DMS 273 treated with DMSO at 0.1 percent for 48 hours (cell line): ENCODE measurements around the gene DOCK2.

ENCODE experiments used
- DNase-seq: peaks from one replicate; lab custom pipeline; 2025; lab: John Stamatoyannopoulos, UW

Gene DOCK2

DNA sequence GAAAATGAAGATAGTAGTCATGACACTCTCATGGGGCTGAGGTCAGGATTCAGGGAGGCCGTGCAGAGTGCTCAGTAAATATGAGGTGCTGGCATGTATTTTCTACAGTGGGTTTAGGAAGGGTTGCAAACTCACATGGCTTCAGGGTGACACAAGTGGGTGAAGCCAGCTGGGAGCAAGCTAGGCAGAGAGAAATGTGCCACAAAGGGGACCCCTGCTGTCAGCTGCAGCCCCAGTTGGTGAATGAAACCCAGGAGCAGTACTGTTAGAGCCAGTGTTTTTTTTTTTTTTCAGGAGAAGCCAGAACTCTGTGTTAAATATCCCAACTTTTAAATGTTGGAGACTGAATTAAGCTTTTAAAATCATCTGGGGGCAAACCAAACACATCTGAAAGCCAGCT lies 267.9 kb downstream of the DOCK2 start:
- no peak for DNase-seq

DNA sequence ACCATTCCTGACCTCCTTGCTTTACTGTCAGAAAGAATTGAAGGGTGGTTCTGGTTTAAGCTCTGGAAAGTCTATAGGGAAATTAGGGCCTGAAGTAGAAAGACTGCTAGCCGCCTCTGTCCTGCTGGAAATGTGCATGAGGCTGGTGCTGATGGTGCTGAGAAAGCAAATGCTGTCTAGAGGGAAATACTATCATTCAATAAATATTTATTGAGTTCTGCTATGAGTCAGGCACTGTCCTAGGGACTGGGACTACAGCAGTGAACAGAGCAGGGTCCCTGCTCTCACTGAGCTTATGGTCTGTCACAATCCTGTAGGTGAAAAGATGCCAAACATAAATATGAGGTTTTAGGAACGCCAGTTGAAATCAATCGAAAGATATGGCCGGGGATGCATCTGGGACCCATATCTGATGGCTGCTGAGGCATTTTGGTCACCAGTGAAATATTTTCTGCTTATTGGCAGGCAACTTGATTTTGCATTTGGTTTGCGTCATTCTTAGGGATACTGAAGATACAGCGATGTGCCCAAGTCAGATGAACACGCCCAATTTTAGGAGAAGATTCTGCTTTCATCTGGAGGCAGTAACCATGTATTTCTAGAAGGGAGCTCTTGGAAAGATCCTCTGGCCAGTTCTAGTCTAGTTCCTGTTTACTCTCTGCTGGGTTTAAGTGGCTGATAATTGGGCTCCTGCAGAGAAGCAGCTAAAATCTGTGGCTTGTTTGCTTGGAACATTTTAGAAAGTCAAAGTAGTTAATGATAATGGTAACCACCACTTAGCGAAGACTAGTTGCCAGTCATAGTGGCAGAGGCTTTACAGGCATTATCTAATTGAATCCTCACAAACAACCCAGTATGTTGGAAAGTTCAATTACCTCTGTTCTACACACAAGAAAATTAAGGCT lies 269.9 kb downstream of the DOCK2 start:
- DNase-seq, result no peak

DNA sequence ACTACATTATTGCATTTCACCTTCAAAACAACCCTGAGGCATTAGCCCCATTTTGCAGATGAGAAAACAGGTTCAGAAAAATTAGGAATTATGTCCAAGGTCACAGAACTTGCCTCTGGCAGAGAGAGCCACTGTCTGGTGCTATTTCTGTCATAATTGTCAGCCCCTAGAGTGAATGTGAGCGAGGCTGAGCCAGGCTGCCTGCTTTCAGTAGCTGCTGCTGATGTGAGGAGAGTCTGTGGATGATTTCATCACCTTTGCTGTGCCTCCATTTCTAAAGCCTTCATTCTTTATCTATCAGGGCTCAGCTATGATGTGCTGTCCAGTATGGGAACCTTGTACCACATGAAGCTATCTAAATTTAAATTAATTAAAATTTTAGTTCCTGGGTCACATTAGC lies 271.8 kb downstream of the DOCK2 start:
- DNase-seq, result no peak

DNA sequence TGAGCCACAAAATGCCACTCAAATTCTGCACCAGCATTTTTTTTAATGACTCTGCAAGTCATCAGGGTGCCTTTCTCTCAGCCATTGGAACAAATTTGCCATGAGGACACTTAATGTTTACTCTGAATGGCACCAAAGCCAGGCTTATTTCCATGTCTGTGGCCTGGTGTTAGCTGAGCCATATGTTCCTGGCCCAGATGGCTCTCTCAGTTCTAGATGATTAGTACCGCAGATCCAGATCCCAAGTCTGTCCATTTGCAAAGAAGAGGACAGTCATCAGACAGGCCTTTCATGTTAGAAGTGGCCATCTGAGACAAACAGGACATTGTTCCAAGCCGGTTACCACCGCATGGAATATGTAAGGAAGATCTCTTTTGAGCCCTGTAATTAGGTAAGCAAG lies 272.9 kb downstream of the DOCK2 start:
- no peak for DNase-seq

DNA sequence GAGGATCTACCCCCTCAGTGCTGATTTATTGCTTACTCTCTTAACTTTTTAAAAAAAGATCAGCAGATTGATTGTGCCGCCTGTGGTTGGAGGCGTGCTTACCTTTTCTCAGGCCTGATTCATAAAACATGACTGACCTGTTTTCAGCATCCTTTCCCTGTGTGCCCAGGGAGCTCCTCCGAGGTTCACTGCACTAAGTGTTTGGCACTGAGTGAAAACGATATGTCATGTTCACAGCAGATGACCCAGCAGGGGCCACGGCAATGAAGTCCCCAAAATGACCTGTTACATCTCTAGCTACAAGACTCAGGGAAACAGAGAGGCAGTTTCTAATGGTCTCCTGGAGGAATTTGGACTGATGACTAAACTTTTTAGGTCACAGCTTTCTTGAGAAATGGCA lies 273.3 kb downstream of the DOCK2 start:
- DNase-seq, result no peak

DNA sequence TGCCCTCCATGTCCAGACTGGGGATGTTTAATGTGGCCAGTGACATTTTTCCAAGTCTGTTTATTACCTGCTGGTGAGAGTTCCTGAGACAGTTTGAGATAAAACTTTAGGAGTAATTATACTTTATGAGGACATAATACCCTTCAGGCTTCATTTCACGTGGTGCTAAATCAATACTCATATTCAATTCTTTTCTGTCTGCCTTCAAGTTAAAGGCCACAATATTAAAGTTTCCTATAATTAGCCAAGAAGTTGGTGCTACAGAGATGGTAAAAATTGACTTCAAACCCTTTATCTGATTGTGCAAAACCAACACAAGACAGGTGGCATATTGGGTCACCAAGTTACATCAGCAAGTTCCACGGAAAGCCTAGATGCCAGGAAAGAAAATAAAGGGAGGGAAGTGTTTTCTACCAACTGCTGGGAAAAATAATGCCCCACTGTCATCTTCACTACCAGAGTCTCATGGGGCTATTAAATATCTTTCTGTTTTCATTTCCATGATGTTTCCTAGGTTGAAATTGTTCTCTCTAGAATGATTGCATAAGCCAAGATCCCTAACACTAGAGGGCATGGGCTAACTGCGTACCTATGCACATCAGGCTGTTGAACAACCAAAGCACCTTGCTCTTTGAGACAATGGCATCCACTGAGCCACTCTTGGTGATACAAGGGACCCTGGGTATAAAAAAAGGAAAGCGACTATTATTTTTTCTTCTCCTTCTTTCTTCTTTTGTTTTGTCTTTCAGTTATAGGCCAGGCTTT lies 274.6 kb downstream of the DOCK2 start:
- DNase-seq, result no peak

DNA sequence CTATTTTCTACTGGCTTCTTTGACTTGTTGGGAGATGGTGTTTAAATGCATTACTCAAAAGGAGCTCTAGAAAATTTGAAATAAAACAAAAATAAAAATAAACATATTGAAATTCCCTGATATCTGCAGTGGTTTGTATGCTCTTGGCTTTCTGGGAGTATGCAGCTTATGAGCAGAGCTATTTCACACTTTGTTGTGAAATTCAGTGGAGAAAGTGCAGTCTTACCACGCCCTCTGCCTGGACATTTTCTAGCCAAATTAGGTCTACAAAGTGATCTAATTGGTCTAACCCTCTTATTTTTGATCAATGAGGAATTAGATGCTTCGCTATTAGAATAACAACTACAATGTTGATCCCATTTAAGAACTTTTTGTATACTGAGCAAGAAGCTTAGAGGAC lies 276.4 kb downstream of the DOCK2 start:
- no peak for DNase-seq

DNA sequence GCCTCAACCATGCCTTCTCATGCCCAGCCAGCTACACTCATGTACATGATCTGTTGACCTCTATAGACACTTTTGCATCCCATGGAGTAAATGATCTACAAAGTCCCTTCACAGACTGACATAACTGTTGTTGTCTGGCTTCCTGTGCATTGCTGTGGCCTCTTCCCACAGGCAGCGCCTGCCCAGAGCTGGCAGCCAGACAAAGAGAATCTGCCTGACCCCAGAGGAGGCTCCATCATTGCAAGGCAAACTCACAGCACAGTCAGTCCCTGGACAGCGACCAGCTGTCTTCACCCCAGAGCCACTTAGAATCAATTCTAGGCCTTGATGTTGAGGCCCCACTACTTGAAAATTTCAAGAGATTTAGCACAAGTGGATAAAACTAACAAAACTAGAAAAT lies 277.7 kb downstream of the DOCK2 start:
- DNase-seq, result no peak

DNA sequence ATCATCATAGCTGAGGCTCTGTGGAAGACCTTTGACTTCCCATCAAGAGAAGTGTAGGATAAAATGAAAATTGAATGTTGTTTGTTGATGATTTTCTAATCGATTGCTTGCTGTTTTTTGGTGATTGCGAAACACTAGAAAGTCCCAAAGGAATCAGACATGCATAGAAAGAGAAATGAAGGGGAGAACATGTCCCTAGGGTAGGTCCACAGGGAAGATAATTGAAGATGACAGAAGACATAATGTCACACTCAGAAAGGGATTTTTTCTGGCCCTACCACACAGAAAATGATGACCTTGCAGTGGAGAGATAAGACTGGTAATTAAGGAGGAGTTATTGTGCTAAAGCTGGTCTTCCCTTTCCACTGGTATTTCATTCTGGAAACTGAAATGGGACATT lies 280.4 kb downstream of the DOCK2 start:
- no peak for DNase-seq

DNA sequence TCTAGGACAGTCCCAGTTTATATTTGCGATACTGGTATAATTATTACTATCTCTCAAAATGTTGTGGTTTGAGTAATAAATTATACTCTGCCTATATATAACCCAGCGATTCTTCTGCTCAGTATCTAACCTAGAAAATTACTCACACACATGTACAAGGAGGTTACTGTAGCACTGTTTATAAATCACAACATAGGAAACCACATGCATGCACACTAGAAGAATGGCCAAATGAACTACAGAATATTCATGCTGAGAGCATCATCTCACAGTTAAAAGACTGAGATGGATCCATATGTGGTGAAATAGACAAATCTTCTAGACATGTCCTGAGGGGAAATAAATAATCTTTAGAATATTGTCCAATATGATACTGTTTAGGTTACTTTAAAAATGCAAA lies 281.2 kb downstream of the DOCK2 start:
- no peak for DNase-seq

DNA sequence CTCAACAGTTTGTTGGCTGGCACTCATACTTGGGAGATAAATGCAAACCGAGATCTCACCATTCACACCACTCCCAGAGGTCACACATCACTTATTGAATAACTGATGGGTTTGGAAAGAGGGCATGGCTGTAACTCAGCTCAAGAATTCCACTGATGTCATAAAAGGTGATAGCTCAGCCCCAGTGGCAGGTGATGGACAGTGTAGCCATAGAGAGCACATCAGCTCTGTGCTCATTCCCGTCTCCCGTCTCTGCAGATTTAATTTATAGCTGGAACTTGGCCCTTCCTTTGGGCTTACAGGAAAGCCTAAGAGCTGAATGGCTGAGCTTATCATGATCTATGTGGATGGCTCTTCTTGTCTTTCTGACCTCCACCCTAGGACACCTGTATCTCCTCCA lies 283.4 kb downstream of the DOCK2 start:
- DNase-seq, result no peak

DNA sequence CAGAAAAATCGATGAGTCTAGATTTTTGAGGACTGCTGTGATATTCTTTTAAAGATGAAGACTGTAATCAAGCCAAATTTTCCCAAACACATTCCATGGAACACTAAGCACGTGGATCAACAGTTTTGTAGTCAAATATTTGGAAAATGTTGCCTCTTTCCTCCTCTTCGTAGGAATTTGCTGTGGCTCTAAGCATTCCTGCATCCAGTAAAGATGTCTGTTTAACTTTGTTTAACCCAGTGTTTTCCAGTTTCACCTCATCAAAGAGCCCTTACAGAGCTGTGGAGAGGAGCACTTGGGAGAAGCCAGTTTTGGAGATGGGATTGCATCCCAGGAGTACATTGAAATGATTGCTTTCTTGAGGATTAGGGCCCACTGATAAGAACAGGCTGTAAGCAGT lies 284.3 kb downstream of the DOCK2 start:
- DNase-seq, result no peak

DNA sequence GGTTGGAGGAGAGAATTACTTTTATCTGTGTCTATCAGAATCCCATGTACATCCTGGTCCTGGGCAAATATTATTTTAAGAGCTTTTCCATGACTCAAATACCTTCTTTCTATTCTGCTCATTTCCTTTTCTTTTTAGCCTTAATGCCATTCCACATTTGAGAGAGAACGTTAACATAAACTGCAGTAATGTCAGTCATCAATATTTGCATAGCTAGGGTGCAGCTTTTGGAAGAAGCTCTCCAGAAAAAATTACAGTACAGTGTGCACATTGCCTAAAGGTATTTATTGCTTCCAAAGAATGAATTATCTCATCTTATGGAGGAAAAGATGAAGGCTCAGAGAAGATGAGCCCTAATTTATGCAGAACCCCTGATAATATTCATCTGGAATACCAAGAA lies 284.9 kb downstream of the DOCK2 start:
- no peak for DNase-seq

DNA sequence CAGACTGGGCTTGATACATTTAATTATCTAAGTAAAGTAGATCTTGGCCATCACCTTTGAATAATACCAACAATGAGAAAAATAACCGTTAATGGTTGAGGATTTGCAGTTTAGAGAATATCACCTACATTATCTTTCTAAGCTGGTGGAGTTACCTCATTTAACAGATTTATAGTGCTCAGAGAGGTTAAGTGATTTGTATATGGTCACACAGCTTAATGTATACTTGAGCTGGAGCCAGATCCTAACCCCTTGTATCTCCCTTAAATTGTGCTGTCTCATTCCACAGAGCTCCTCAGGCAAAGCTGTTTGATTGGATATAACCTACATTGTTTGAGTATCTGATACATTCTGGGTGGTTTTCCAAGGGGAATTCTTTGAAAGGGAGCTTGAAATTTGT lies 285.4 kb downstream of the DOCK2 start:
- DNase-seq, result no peak

DNA sequence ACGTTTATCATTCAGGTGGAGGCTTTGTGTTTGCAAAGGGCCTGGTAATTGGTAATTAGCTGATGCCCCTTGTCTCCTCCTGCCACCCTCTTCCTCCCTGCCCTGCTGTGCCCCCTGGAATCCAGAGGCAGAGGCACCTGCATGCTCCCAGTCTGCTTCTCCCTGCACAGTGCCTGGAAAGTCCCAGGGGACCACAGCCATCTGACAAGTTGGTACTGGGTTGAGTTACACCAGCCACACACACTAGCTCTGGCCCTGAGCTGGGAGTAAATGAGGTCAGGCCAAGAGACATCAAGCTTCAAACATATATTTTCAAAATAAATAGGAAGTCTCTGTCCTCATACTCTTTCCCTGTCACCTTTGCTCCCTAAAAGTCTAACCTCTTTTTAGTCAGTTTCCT lies 286.9 kb downstream of the DOCK2 start:
- DNase-seq, result no peak

DNA sequence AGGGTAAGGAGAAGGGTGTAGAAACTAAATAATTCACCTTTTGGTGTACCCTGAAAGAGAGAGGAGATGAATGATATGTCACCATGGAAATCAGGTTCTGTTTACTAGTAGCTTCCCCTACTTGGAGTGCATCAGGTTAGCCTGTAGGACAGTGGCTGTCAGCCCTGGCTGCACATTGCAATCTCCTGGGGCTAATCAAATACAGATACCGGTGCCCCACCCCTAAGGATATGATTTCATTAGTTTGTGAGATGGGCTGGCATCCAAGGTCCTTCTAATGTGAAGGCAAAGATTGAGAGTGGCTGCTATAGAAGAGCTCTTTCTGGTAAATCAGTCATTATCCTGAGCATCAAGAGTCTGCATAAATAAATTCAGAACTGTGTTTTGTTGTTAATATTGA lies 296.1 kb downstream of the DOCK2 start:
- no peak for DNase-seq

DNA sequence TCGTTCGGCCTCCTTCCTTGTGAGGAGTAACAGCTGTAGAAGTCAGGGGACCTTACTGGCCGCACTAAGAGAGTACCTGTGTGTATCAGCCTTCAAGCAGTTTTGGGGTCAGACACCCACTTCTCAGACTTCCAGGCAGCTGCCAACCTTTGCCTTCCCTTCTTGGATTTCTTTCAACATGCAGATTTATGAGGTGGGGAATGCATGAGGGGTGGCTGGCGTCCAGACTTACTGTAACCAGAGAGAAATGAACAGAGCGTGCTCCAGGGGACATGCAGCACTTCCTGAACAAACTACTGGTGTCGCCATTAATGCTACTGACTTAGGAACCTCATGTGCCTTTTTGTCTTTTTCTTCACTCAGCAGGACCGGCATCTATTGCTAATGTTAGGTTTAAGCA lies 296.5 kb downstream of the DOCK2 start:
- no peak for DNase-seq

DNA sequence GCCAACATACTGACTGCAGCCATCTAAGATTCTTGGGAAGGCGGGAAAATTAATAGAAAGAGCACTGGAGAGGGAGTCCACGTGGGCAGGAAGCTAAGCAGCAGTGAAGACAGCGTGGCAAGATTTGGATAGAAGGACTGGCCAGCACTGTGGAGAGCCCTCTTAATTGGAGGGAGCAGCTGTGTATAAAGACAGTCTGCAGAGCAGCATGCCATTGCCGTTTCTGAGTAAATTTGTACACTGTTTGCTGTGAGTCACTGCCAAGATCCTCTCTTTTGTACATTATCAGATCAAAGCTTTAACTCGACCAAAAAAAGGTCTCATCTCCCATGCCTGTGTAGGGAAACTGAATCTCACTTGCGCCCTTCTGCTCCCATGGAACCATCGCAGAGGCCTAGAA lies 297.9 kb downstream of the DOCK2 start:
- DNase-seq, result no peak

DNA sequence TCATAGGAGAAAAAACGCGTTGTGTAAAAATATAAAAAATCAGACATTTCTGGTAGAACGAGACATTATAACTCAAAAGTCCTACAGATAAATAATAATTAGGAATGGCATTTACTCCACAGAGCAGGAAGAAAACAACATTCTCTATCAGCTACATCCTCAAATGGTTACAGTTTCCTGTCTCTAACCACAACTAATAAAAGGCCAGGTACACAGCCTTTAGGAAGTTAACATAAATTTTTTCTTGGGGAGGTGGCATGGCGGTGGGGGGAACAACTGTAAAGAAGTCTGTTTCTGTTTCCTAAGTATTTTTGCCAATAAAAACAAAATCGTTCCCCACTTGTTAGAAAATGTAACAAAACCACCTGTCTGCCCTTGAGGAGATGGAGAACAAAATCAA lies 298.7 kb downstream of the DOCK2 start:
- DNase-seq, result no peak

DNA sequence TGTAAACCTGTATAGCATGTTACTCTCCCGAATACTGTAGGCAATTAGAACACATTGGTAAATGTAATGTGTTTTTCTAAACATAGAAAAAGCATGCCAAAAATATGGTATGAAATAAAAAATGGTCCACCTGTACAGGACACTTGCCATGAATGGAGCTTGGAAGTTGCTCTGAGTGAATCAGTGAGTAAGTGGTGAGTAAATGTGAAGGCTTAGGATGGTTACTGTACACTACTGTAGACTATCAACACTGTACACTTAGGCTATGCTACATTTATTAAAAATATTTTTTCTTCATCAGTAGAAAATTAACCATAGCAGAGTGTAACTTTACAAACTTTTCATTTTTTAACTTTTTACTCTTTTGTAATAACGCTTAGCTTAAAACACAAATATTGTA lies 301.4 kb downstream of the DOCK2 start:
- DNase-seq, result no peak

DNA sequence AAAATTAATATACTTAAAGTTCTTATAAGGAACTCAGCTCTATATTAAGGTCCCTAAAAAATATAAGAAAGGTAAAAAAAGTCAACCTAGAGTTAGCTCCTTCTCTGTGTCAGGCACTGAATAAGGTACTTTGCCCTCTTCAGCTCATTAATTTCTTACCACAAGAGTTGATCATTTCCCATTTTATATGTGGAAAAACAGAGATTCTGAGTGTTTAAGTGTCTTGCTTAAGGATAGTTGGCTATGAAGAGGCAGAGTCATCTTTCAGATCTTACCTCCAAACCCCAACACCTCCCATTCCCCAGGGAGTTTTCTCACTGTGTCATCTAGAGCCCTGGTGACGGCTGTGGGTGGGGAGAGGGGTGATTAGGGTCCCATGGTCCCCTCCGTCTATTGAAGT lies 302.7 kb downstream of the DOCK2 start:
- DNase-seq, result no peak

DNA sequence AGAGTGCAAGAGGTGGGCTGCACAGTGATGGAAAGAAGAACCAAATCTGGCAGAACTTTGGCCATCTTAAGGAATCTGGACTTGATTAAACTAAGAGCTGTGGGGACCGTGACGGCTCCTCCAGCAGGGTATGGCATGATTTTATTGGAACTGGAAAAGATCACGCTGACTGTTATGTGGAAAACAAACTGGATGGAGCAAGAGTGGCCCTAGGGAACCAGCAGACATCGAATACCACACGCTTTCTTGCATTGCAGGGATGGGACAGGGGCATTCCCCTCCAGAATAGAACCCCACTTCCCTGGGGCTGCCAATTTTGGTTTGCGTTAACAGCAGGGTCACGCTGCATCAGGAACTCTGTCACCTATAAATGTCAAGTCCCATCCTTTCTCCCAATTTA lies 304.5 kb downstream of the DOCK2 start:
- no peak for DNase-seq

DNA sequence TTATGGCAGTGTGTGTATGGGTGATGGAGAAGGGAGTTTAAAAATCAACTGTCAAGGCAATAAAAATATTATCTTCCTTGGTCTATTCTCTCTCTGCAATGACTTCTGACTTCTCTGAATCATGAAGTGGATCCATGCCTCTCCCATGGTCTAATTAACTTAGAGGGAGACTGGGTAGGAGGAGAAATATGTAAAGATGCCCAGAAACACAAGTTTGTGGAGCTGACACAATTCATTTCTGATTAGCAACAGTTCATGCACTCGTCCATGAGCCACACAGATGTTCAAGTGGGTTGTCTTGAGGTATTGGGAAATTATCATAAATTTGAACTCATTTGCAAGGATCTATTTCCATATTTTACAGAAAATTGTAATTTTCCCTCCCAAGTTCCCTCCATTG lies 305.1 kb downstream of the DOCK2 start:
- DNase-seq, result no peak

DNA sequence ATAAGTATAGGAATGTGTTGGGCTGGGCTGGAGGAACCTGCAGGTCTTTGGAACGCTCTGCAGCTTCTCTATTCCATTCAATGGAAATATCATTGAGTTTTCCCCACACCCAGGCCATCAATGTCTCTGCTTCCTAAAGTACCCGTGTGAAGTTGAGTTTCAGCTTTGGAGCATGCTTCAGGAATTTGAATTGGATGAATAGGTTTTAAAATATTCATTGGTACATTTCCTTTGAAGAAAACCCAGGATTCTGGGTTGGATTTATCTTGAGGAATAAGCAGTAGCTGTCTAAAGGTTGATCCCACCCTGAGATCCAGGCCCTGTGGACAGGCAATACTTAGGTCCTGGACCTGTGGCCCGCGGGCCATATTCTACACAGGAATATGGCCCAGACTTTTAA lies 306.0 kb downstream of the DOCK2 start:
- DNase-seq, result no peak
